PC-3 (cell line): ENCODE data around the gene EXD3. TPM values are rescaled to one million over a fixed set of nuclear protein-coding genes. Genes with fewer than 3 reads are reported as not detected.

ENCODE experiments used
- ATAC-seq: fragments of 200-7000 bp; cut with Tn5 transposase; 2 replicates; pipeline ENCODE4 v1.9.1; 2020; ENCODE audit warnings: mild to moderate bottlenecking, moderate library complexity
- BruUV-seq: library from RNA; stranded (reverse); fragments of 400-500 nt; replicated peaks from 2 replicates; lab custom pipeline; 2021; lab: Mats Ljungman, UMichigan
- CTCF ChIA-PET: fragments of 300-600 bp; sonication (Branson Sonifier 250); formaldehyde crosslinking; loops from one replicate; lab custom pipeline; 2022; ENCODE audit warnings: antibody characterized with exemption; lab: Charles Lee
- POLR2A ChIA-PET: fragments of 300-600 bp; sonication (Branson Sonifier 250); formaldehyde crosslinking; loops from one replicate; lab custom pipeline; 2022; ENCODE audit warnings: antibody characterized with exemption; ENCODE audit not compliant: unreplicated experiment; lab: Charles Lee
- DNase-seq: peaks from one replicate; pipeline ENCODE4 v3.0.0-alpha.2; 2015
- H2AFZ ChIP-seq: fragments of 300-600 bp; sonication (generic); 2 replicates; pipeline ENCODE4 v1.6.0; 2016; ENCODE audit warnings: antibody characterized with exemption, low read length
- H3F3A ChIP-seq: fragments of 300-600 bp; sonication (generic); one replicate; pipeline ENCODE4 v1.6.0; 2017; ENCODE audit warnings: antibody characterized with exemption, low read length, control low read depth, mild to moderate bottlenecking; ENCODE audit not compliant: unreplicated experiment
- H3K27ac ChIP-seq: fragments of 300-600 bp; sonication (generic); 2 replicates; pipeline ENCODE4 v1.5.1; 2016; ENCODE audit warnings: mild to moderate bottlenecking, low read length
- H3K27me3 ChIP-seq: fragments of 300-600 bp; sonication (generic); 2 replicates; pipeline ENCODE4 v1.6.1; 2016; ENCODE audit warnings: low read length, mixed read lengths
- H3K36me3 ChIP-seq: fragments of 300-600 bp; sonication (generic); 2 replicates; pipeline ENCODE4 v1.6.1; 2016; ENCODE audit warnings: low read depth, mixed run types, low read length, mixed read lengths
- H3K4me1 ChIP-seq: fragments of 300-600 bp; sonication (generic); 2 replicates; pipeline ENCODE4 v1.5.1; 2016; ENCODE audit warnings: low read length; ENCODE audit not compliant: insufficient read depth
- H3K4me2 ChIP-seq: fragments of 300-600 bp; sonication (generic); 2 replicates; pipeline ENCODE4 v1.6.0; 2016; ENCODE audit warnings: low read length
- H3K4me3 ChIP-seq: fragments of 300-600 bp; sonication (generic); 2 replicates; pipeline ENCODE4 v1.5.1; 2016; ENCODE audit warnings: mild to moderate bottlenecking, low read length, mixed read lengths
- H3K79me2 ChIP-seq: fragments of 300-600 bp; sonication (generic); 2 replicates; pipeline ENCODE4 v1.6.1; 2017; ENCODE audit warnings: low read length, mixed read lengths
- H3K9ac ChIP-seq: fragments of 300-600 bp; sonication (generic); 2 replicates; pipeline ENCODE4 v1.6.0; 2016; ENCODE audit warnings: mild to moderate bottlenecking, low read length
- H3K9me2 ChIP-seq: fragments of 300-600 bp; sonication (generic); replicated peaks from 2 replicates; pipeline ENCODE4 v1.6.1; 2016; ENCODE audit warnings: mixed run types, low read length, mixed read lengths
- H3K9me3 ChIP-seq: fragments of 300-600 bp; sonication (generic); 2 replicates; pipeline ENCODE4 v1.6.1; 2016; ENCODE audit warnings: low read length, mixed read lengths
- H4K20me1 ChIP-seq: fragments of 300-600 bp; sonication (generic); 2 replicates; pipeline ENCODE4 v1.6.1; 2016; ENCODE audit warnings: low read length, mixed read lengths
- CTCF ChIP-seq: fragments of 300-600 bp; sonication (generic); conservative IDR thresholded peaks from 2 replicates; pipeline ENCODE4 v1.5.1; 2017; ENCODE audit warnings: antibody characterized with exemption, low read depth, mild to moderate bottlenecking, low read length
- EZH2 ChIP-seq: fragments of 300-600 bp; sonication (generic); IDR thresholded peaks from one replicate; pipeline ENCODE4 v1.6.1; 2017; ENCODE audit warnings: antibody characterized with exemption, mild to moderate bottlenecking, low read length; ENCODE audit not compliant: unreplicated experiment
- EZH2phosphoT487 ChIP-seq: fragments of 300-600 bp; sonication (generic); IDR thresholded peaks from 2 replicates; pipeline ENCODE4 v1.6.1; 2018; ENCODE audit warnings: mild to moderate bottlenecking, antibody characterized with exemption, low read length, borderline replicate concordance
- intact Hi-C: fragments of 100-400 bp; cut with micrococcal nuclease; formaldehyde crosslinking; loops from 2 replicates; pipeline ENCODE4 v1.9.0; 2023
- total RNA-seq: library from RNA; depleted of rRNA; stranded (reverse); fragments of >200 nt; gene quantifications from 2 replicates; pipeline ENCODE4 v1.2.3, GENCODE V29; 2014

The EXD3 gene
- total RNA-seq, 1 experiment from 2014 or later = 1.9 TPM

DNA sequence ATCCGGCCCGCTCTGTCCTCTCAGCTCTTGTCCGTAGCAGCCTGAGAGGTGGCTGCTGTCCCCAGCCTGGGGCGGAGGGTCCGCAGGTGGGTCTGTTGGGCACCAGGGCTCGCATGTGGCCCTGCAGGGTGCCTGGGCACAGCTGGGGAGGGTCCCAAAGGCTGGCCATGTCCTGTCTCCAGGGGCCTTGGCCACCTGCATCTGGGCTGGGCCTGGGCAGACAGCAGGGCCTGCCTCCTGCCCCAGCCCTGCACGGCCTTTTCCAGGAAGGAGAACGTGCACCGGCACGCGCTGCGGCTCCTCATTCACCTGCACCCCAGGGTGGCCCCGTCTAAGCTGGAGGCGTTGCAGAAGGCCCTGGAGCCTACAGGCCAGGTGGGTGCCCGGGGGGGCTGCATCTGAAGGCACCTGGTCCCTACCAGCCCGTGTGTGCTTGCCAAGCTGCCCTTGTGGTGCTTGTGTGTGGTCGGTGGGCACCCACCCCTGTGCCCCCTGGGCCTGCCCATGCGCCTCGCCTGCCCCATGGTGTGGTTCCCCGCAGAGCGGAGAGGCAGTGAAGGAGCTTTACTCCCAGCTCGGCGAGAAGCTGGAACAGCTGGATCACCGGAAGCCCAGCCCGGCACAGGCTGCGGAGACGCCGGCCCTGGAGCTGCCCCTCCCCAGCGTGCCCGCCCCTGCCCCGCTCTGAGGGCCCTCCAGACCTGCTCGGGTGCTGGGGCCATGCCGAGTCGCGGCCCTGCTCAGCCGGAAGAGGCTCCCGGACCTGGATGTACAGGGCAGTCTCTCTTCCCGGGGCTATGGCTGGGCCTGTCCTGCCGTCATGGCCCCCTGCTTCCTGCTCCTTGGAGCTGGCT, 150.5 kb downstream of the EXD3 start:
- Histone ChIP-seq H3K4me3 (no peak overlapping the region), H3K27me3 (no peaks in the 10 kb centered on the region), H3K36me3 (no peaks in the 10 kb centered on the region), H2AFZ (no peak overlapping the region), H3K9me2 (no peaks in the 10 kb centered on the region), H3K4me2 (no peak overlapping the region), H3K4me1 (peaks cover 14% of the 10 kb centered on the region), H3F3A (no peaks in the 10 kb centered on the region), H4K20me1 (no peaks in the 10 kb centered on the region), H3K9ac (no peak overlapping the region), H3K79me2 (no peaks in the 10 kb centered on the region), H3K27ac (no peak overlapping the region), H3K9me3 (no peaks in the 10 kb centered on the region)
- TF ChIP-seq CTCF (no peak), EZH2phosphoT487 (no peak), EZH2 (no peak)
- intact Hi-C loops = no loop called here
- ChIA-PET POLR2A (interaction anchor here (0.5 kb wide), 1 partner anchor 29 kb away, joined by 3 read pairs; the partner anchor contains the start of gene NRARP), CTCF (no interaction called here)
- no TSS peak for BruUV-seq
- no peak for ATAC-seq
- no peak for DNase-seq

GRCh38 chr9:137271696-137272076, 151.3 kb downstream of the EXD3 start:
- no peaks in the 10 kb centered on the region for H3K79me2 ChIP-seq
- POLR2A ChIA-PET = no interaction called here
- intact Hi-C loops = no loop called here

More at GRCh38 chr9:137271696-137272076, 151.3 kb downstream of the EXD3 start:
- H3K27ac ChIP-seq = no peak overlapping the region
- H2AFZ ChIP-seq = no peak overlapping the region
- H3F3A ChIP-seq = no peaks in the 10 kb centered on the region
- no peaks in the 10 kb centered on the region for H3K9me3 ChIP-seq
- H3K36me3 ChIP-seq = no peaks in the 10 kb centered on the region
- BruUV-seq = no TSS peak
- H3K9ac ChIP-seq = no peak overlapping the region
- H3K4me1 ChIP-seq = peaks cover 6% of the 10 kb centered on the region
- H3K9me2 ChIP-seq = no peaks in the 10 kb centered on the region
- H3K4me2 ChIP-seq = no peak overlapping the region
- TF ChIP-seq EZH2phosphoT487 = no peak
- TF ChIP-seq EZH2 = no peak
- no peak for TF ChIP-seq CTCF
- DNase-seq (no peak), ATAC-seq (no peak)
- H4K20me1 ChIP-seq = no peaks in the 10 kb centered on the region
- H3K27me3 ChIP-seq = no peaks in the 10 kb centered on the region
- H3K4me3 ChIP-seq = no peak overlapping the region
- CTCF ChIA-PET = no interaction called here
